Measurements from ENCODE around the gene WDR44.

DNA sequence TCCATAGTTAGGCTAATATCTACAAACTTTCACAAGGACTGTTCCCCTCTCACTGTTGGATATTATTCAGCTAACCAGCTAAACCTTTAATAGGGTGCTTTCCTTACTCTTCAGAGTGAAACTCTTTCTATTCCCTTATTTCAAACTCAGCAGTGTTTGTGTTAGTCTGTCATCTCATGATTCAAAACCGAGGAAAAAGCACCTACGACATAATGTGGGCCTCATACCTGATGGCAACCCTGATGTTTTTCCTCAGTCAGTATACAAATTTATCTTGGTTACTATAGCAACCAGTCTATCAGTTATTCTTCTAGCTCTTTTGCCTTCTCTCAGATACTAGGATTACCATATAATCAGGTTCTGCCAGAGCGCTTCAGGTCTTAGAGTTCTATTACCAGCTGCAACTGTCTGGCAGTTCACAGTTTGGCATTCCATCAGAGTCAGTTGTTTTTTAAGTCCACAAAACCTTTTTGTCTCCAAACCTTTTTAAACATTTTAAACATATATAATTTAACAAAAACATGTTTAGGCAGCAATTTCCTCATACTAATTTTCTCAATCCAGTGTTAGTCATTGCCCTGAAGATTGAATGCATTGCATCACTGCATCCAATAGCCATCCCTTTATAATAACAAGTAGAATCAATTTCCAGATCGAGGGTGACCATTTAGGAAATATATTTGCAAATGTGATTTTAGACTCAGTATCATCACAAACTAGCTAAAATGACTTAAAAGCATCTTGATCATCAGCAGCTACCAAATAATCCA, 7.4 kb downstream of the WDR44 start:
- TF ChIP-seq, protein P1, sequence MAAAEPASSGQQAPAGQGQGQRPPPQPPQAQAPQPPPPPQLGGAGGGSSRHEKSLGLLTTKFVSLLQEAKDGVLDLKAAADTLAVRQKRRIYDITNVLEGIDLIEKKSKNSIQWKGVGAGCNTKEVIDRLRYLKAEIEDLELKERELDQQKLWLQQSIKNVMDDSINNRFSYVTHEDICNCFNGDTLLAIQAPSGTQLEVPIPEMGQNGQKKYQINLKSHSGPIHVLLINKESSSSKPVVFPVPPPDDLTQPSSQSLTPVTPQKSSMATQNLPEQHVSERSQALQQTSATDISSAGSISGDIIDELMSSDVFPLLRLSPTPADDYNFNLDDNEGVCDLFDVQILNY (CRISPR knock-in tag; IDR thresholded peaks at IDR 0.05) = no peak
- TF ChIP-seq, protein P2, sequence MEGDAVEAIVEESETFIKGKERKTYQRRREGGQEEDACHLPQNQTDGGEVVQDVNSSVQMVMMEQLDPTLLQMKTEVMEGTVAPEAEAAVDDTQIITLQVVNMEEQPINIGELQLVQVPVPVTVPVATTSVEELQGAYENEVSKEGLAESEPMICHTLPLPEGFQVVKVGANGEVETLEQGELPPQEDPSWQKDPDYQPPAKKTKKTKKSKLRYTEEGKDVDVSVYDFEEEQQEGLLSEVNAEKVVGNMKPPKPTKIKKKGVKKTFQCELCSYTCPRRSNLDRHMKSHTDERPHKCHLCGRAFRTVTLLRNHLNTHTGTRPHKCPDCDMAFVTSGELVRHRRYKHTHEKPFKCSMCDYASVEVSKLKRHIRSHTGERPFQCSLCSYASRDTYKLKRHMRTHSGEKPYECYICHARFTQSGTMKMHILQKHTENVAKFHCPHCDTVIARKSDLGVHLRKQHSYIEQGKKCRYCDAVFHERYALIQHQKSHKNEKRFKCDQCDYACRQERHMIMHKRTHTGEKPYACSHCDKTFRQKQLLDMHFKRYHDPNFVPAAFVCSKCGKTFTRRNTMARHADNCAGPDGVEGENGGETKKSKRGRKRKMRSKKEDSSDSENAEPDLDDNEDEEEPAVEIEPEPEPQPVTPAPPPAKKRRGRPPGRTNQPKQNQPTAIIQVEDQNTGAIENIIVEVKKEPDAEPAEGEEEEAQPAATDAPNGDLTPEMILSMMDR (IDR thresholded peaks at IDR 0.05) = no peak
- TF ChIP-seq TP53 (CRISPR knock-in tag; IDR thresholded peaks at IDR 0.05) (no peak), ESRRA (CRISPR knock-in tag; IDR thresholded peaks at IDR 0.05; ENCODE audit: borderline replicate concordance) (no peak), FOXJ3 (CRISPR knock-in tag; IDR thresholded peaks at IDR 0.05; ENCODE audit: borderline replicate concordance) (no peak), SMAD3 (CRISPR knock-in tag; IDR thresholded peaks at IDR 0.05; ENCODE audit: borderline replicate concordance) (no peak), NR3C1 (CRISPR knock-in tag; conservative IDR thresholded peaks at IDR 0.05; ENCODE audit: low read depth) (no peak)
